Stimulated activated CD8-positive, alpha-beta memory T cell treated with anti-CD3 and anti-CD28 coated beads, Interleukin-12 subunit alpha, Interleukin-12 subunit beta, amount 100 ng/mL, for 24 hours (primary cell): ENCODE data around the gene PTPA.
A peak's percentile ranks its signal among the peaks of the same experiment; 100 is the strongest.
"Not testable (repeated sequence)": the region's sequence is repeated elsewhere in the genome, so short reads cannot be mapped to it uniquely, and the experiment has no call there.

ENCODE experiments used
- DNase-seq: peaks from one replicate; pipeline ENCODE4 v3.0.0-alpha.2; 2020; ENCODE audit errors: extremely low read depth

Gene PTPA

DNA sequence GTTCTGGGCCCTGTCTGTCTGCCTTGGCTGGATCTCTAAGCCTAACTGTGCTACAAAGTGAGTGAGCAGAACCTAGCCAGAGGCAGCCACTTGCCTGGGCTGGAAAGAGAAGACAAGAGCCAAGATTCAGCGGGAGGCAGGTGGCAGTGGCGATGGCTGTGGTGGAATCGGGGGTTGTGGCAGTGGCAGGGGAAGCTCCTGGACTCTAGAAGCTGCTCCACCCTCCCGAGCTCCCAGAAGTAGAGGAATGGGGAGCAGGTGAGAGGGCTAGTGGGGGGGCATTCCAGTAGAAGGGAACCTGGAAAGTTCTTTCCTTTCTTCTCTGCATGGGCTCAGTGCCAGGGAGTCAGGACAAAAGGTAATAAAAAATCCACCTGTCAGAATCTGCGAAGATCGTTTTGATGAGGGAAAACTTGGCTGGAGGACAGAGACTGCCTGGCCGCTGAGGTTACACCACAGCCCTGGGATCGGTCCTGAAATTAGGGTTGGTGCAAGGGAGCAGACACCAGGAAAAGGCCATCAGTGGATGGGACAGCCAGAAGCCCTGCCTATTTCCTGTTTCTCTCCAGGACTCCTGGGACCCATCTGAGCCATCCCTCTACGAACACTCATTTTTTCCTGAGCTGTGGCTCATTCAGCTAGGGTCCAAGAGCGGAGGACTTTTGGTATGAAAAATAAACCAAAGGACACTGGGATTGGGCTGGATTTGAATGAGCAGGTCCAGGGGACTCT, 2.2 kb upstream of the PTPA start:
- no peak for DNase-seq

DNA sequence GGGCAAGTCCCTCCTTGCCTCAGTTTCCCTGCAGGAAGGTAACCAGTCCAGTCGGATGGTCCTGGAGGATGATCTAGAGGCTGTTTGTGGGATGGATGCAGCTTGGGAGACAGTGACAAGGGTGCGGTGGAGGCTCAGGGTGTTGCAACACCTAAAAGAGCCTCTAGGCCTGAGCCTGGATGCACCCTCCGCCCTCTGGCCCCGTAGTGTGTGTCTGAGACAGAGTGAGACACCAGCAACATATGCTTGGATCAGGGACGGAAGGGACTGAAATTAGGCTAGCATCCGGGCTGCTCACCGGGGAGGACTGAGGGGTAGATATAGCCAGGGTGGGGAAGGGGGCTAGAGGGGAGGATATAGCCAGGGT, 1.7 kb upstream of the PTPA start:
- DNase-seq, result no peak

DNA sequence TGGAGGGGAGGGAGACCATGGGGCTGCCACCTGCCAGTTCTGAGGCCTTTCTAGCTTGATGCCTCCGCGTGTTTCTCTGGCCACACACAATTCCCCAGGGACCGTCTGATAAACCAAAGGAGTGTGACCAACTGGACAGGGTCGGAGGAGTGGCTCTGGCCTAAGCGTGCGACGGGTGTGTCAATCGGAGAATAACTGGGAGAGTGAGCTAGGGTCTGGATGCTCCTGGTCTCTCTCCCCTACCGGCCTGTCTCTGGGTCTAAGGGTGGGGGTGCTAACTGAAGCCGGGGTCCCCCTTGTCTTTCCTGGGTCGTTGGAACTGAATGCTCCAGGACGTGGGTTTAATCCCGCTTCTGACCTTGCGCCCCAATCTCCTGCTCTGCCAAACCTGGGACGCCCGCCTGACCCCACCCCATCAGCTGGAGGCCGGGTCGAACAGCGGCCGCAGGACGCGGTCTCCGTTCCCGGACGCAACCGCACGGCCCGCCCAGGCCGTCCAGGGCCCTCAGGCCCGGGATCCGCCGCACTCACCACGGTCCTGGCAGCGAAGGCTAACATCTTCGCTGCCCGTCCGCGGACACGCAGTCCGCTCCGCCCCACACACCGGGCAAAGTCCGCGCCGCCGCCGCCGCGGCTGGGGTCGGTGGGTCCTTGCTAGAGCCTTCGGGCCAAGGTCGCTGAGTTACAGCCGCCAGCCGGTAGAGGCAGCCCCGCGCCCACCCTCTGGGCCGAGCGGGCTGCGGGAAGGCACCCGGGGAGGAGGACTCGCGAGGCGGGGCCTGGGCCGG, 1.1 kb upstream of the PTPA start:
- DNase-seq, result no peak

- no peak for DNase-seq
Observed at GRCh38 chr9:129111528-129112151, 425 bp downstream of the PTPA start.

- DNase-seq, result not testable (repeated sequence)
Observed at GRCh38 chr9:129112526-129112925, 1.3 kb downstream of the PTPA start.

DNA sequence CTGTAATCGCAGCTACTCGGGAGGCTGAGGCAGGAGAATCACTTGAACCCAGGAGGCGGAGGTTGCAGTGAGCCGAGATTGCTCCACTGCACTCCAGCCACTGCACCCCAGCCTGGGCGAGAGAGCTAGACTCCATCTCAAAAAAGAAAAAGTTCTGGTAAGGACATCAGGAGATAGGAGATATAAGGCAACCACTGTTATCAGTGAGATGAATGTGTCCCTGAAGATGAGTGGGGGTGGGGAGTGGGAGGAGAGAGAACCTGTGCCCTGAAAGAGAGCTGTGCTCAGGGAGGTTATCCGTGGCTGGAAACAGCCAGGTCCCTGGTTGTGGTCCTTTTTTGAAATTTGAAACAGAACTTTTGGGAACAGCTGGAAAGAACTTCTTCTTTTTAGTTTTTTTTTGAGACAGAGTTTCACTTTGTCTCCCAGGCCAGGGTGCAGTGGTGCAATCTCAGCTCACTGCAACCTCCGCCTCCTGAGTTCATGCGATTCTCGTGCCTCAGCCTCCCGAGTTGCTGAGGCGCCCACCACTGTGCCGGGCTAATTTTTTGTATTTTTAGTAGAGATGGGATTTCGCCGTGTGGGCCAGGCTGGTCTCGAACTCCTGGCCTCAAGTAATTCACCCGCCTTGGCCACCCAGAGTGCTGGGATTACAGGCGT, 2.6 kb downstream of the PTPA start:
- no peak for DNase-seq

GRCh38 chr9:129118799-129119198, 7.6 kb downstream of the PTPA start:
- DNase-seq, result no peak

- DNase-seq, result no peak
Observed at GRCh38 chr9:129121483-129121882, 10.3 kb downstream of the PTPA start.

DNA sequence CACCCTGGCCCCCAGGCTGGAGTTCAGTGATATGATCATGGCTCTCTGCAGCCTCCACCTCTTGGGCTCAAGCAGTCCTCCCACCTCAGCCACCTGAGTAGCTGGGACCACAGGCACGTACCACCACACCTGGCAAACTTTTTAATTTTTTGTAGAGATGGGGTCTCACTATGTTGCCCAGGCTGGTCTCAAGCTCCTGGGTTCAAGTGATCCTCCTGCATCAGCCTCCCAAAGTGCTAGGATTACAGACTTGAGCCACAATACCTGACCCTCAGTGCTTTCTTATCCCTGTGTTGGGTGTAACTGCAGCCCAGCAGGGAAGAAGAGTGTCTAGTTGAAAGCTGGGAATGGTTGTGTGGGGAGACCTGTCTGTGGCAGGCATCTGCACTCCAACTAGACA, 10.9 kb downstream of the PTPA start:
- no peak for DNase-seq

GRCh38 chr9:129122976-129123375, 11.8 kb downstream of the PTPA start:
- not testable (repeated sequence) for DNase-seq

DNA sequence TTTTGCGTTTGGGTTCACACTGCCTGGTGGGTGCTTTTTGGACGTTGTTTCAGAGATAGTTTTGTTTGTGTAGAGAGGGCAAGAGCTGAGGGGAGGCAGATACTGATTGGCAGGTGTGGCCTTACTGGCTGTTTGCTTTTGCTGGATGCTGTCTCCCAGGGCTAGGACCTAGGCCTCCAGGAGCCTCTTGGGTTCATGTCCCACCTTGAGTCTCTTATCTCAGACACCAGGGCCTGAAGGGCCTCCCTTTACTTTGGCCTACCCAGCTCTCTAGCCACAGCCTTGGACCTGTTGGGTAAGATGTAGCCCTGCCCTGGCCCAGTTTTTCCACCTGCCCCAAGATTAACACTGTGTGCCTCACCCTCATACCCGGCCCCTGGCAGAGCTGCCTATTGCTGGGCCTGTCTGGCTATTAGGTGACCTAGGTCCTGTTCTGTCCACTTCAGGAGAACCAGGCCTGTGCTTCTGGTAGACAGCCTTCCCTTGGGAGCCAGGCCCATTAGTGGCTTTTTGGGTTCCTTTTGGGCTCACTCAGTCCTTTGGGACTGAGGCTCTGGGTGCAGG, 13.4 kb downstream of the PTPA start:
- DNase-seq, result no peak

DNA sequence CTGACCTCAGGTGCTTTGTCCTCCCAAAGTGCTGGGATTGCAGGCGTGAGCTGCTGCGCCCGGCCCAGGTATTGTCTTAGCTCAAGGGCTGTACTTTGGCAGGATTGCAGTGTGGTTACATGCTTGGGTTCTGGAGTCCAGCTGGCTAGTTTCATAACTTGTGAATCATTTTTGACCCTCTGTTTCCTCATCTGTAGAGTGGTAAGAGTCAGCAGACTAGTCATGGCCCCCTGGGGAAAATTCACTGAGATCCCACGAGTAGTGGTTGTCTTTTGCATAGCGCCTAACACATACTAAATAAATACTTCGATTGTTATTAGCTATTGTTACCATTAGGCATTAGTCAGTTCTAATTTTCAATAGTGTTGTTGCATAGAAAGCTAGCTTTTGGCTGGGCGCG, 14.3 kb downstream of the PTPA start:
- no peak for DNase-seq

GRCh38 chr9:129126749-129127618, 15.8 kb downstream of the PTPA start:
- DNase-seq, result no peak

- DNase-seq, result no peak
Observed at GRCh38 chr9:129128689-129129088, 17.5 kb downstream of the PTPA start.

DNA sequence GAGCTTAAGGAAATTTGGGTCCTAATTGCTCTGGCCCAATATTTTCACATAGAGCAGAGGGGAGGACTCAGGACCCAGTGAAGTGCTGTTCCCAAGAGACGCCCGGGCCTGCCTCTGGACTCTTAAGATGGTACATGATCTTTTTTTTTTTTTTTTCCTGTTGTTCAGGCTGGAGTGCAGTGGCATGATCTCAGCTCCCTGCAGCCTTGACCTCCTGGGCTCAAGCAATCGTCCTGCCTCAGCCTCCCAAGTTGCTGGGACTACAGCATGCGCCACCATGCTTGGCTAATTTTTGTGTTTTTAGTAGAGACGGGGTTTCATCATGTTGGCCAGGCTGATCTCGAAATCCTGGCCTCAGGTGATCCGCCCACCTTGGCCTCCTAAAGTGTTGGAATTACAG, 19.1 kb downstream of the PTPA start:
- DNase-seq, result not testable (repeated sequence)

- no peak for DNase-seq
Observed at GRCh38 chr9:129130791-129131190, 19.6 kb downstream of the PTPA start.

DNA sequence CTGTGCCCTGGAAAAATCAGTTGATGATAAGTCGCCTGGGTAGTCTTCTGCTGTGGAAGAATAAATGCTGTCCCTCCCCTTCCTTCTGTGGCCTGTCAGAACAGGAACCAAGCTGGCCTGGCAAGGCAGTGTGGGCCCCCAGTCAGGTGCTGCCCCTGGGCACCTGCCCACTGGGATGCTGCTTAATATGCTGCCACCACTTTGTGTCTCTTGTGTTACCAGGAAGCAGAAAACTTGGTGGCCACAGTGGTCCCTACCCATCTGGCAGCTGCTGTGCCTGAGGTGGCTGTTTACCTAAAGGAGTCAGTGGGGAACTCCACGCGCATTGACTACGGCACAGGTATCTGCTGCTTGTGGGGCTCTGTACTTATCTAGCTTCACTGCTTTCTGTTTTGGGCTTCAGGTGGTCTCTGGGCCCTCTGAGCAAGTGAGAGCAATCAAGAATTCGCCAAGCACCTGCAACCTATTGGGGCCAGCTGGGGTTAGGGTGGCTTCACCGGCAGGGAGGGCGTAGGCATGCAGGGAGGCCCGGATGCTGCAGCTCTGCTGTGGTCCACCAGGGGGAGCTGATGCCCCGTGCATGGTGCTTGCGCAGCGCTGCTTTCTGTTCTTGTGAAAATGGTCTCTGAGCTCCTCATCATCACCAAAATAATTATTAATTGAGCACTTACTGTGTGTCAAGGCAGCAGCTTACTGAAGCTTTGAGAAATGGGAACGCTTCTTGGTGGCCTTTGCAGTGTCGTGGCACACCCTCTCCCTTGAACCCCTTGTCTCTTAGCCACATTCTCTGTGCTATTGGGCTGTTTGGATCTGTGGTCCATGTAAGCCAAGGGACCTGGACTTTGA, 20.3 kb downstream of the PTPA start:
- peak; percentile 53 for DNase-seq

GRCh38 chr9:129133082-129133481, 21.9 kb downstream of the PTPA start:
- DNase-seq, result no peak

- DNase-seq, result no peak
Observed at GRCh38 chr9:129135476-129135875, 24.3 kb downstream of the PTPA start.

- DNase-seq, result no peak
Observed at GRCh38 chr9:129136446-129137035, 25.3 kb downstream of the PTPA start.
